ENCODE results near the gene SLC35F5.
"Not testable (repeated sequence)": the region's sequence is repeated elsewhere in the genome, so short reads cannot be mapped to it uniquely, and the experiment has no call there.

Gene SLC35F5

GRCh38 chr2:113739849-113740248, 16.6 kb downstream of the SLC35F5 start:
- in situ Hi-C loops (cut with HindIII; ENCODE audit: low pct_unique_long_range_greater_than_20kb, low sequenced_read_pairs), result no loop called here
- no peak for DNase-seq (ENCODE audit: low read depth in 1 of 2, low spot score in 1 of 2)
- no peak for TF ChIP-seq JUND (IDR thresholded peaks at IDR 0.05; ENCODE audit: low read depth)

GRCh38 chr2:113734185-113734584, 22.3 kb downstream of the SLC35F5 start:
- no peak for DNase-seq (ENCODE audit: low read depth in 1 of 2, low spot score in 1 of 2)
- TF ChIP-seq JUND (IDR thresholded peaks at IDR 0.05; ENCODE audit: low read depth), result no peak
- in situ Hi-C loops (cut with HindIII; ENCODE audit: low pct_unique_long_range_greater_than_20kb, low sequenced_read_pairs), result no loop called here

DNA sequence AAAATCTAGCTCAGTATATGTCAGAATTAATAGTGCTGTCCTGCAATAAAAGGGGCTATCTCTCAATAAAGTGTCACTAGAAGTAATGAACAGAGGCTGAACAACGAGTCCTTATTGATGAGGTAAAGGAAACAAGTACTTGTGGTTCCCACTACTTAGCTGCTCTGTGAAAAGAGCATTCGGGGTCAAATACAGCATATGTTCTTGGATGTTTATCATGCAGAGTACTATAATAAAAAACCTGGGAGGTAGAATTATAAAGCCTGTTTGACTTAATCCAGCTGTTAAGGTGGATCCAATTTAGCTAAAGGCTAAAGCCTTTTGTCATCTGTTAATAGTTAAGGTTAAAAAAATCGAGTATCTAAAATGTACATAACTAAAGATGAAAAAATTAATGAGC, 32.4 kb downstream of the SLC35F5 start:
- TF ChIP-seq JUND (IDR thresholded peaks at IDR 0.05; ENCODE audit: low read depth), result no peak
- in situ Hi-C loops (cut with HindIII; ENCODE audit: low pct_unique_long_range_greater_than_20kb, low sequenced_read_pairs), result no loop called here

DNA sequence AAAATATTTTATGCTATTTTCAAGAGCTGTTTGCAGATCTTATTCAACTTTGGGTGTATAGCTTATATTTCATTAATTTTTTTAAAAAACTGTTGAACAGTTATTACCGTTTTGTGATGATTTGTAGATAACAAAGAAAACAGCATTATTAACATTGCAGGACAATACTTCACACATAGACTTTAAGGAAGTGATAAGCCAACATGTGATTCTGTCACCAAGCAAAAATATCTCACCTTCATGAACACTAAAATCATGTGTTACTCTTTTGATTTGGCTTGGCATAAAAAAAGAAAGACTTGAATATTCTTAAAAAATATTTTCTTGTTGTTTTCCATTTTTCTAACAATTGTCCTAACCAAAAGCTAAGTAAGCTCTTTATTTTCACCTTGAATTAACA, 33.0 kb downstream of the SLC35F5 start:
- TF ChIP-seq JUND (IDR thresholded peaks at IDR 0.05; ENCODE audit: low read depth), result no peak
- DNase-seq (ENCODE audit: low read depth in 1 of 2, low spot score in 1 of 2), result no peak
- in situ Hi-C loops (cut with HindIII; ENCODE audit: low pct_unique_long_range_greater_than_20kb, low sequenced_read_pairs), result no loop called here

More for the DNA sequence above, 32.4 kb downstream of the SLC35F5 start:
- no peak for DNase-seq (ENCODE audit: low read depth in 1 of 2, low spot score in 1 of 2)

DNA sequence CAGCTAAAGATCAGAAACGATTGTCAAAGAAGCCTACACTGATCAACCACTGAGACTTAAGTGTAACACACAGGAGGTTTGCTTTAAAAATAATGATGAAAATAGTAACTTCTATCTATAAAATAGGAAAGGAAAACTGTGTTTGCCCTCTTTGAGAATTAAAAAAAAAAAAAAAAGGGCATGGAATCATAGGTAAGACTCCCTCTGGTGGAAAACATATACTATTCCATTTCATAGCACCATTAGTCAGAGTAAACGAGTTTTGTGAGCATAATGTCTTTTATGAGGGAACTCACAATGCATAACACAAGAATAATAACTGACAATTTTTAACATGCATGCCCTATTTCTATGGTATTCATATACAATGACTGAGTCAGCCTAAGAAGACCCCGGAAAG, 36.3 kb downstream of the SLC35F5 start:
- in situ Hi-C loops (cut with HindIII; ENCODE audit: low pct_unique_long_range_greater_than_20kb, low sequenced_read_pairs), result no loop called here
- peak in 1 of 2 experiments; percentile 12 for DNase-seq (ENCODE audit: low read depth in 1 of 2, low spot score in 1 of 2)
- TF ChIP-seq JUND (IDR thresholded peaks at IDR 0.05; ENCODE audit: low read depth), result no peak

DNA sequence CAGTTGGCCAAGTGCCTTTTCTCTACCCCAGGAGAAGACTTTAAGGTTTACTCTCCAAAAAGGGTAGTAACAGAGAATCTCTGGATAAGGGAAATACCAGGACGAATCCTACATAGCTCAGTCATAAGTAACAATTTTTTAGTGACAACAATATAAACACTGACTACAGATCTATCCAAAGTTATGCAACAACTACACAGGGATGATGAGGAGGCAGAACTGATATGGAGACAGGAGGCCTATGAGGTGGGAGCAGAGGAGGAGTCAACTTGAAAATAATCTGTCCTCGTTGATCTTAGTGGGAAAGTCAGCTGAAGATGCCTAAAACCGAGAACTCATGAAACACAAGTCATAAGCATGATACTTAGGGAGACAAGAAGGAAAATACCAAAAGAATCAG, 40.2 kb downstream of the SLC35F5 start:
- no peak for DNase-seq (ENCODE audit: low read depth in 1 of 2, low spot score in 1 of 2)
- in situ Hi-C loops (cut with HindIII; ENCODE audit: low pct_unique_long_range_greater_than_20kb, low sequenced_read_pairs), result no loop called here
- no peak for TF ChIP-seq JUND (IDR thresholded peaks at IDR 0.05; ENCODE audit: low read depth)

DNA sequence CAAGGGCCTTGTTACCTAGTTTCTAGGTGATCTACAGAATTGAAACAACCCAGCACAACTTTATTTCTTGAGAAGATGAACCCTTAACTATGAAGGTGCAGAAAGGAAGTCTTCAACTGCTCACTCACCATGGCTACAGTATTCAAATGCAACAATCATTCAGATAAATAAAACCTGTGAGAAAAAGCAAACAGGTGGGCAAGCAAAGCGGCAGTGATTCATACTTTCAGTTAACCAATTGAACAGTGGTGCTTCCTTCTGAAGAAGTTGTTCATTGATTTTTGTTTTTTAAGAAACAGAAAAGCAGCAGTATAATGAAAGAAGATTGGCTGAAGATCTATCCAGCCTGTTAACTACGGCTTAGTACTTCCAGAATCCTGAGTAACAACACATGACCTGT, 43.5 kb downstream of the SLC35F5 start:
- TF ChIP-seq JUND (IDR thresholded peaks at IDR 0.05; ENCODE audit: low read depth), result no peak
- no peak for DNase-seq (ENCODE audit: low read depth in 1 of 2, low spot score in 1 of 2)
- in situ Hi-C loops (cut with HindIII; ENCODE audit: low pct_unique_long_range_greater_than_20kb, low sequenced_read_pairs), result no loop called here

- in situ Hi-C loops (cut with HindIII; ENCODE audit: low pct_unique_long_range_greater_than_20kb, low sequenced_read_pairs), result no loop called here
- DNase-seq (ENCODE audit: low read depth in 1 of 2, low spot score in 1 of 2), result peak; percentile 23 to 33
- TF ChIP-seq JUND (IDR thresholded peaks at IDR 0.05; ENCODE audit: low read depth), result no peak
Measured at GRCh38 chr2:113711851-113712250, 44.6 kb downstream of the SLC35F5 start.

- DNase-seq (ENCODE audit: low read depth in 1 of 2, low spot score in 1 of 2), result peak in 1 of 2 experiments; percentile 81
- in situ Hi-C loops (cut with HindIII; ENCODE audit: low pct_unique_long_range_greater_than_20kb, low sequenced_read_pairs), result no loop called here
- TF ChIP-seq JUND (IDR thresholded peaks at IDR 0.05; ENCODE audit: low read depth), result no peak
Measured at GRCh38 chr2:113709022-113709421, 47.4 kb downstream of the SLC35F5 start.

- no peak for TF ChIP-seq JUND (IDR thresholded peaks at IDR 0.05; ENCODE audit: low read depth)
- DNase-seq (ENCODE audit: low read depth in 1 of 2, low spot score in 1 of 2), result no peak
- in situ Hi-C loops (cut with HindIII; ENCODE audit: low pct_unique_long_range_greater_than_20kb, low sequenced_read_pairs), result no loop called here
Measured at GRCh38 chr2:113707106-113707505, 49.3 kb downstream of the SLC35F5 start.

DNA sequence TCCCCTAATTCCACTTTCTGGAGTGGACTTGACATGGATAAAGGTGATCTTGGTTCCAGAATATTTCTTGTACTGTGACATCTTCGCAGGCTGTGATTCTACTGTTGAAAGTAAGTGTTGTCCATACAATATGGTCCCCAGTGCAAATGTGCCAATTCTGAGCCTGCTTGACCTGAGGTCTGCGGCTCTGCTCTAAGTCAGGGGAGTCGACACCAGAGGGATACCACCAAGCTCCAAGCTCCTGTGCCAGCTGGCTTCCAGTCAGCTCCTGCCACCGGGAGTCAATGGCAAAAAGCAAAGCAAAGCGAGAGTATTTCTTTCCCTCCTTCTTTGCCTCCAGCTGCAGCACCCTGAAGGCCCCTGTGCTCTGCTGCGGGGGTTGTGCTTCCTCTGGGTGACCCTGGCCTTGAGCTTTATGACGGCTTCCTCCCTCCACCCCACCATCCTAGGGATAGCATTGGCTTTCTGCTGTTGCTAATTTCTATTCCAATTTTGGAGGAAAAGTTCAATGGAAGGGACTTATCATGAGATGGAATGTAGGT, 50.4 kb downstream of the SLC35F5 start:
- no peak for DNase-seq (ENCODE audit: low read depth in 1 of 2, low spot score in 1 of 2)
- in situ Hi-C loops (cut with HindIII; ENCODE audit: low pct_unique_long_range_greater_than_20kb, low sequenced_read_pairs), result no loop called here
- TF ChIP-seq JUND (IDR thresholded peaks at IDR 0.05; ENCODE audit: low read depth), result no peak

DNA sequence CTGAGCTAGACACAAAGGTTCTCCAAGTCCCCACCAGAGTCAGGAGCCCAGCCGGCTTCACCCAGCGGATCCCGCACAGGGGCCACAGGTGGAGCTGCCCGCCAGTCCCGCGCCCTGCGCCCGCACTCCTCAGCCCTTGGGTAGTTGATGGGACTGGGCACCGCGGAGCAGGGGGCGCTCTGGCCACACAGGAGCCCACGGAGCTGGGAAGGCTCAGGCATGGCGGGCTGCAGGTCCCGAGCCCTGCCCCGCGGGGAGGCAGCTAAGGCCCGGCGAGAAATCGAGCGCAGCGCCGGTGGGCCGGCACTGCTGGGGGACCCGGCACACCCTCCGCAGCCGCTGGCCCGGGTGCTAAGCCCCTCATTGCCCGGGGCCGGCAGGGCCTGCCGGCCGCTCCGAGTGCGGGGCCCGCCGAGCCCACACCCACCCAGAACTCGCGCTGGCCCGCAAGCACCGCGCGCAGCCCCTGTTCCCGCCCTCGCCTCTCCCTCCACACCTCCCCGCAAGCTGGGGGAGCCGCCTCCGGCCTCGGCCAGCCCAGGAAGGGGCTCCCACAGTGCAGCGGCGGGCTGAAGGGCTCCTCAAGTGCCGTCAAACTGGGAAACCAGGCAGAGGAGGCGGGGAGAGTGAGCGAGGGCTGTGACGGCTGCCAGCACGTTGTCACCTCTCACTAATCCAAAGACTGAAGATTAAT, 52.0 kb downstream of the SLC35F5 start:
- DNase-seq (ENCODE audit: low read depth in 1 of 2, low spot score in 1 of 2); in situ Hi-C loops (cut with HindIII; ENCODE audit: low pct_unique_long_range_greater_than_20kb, low sequenced_read_pairs): not testable (repeated sequence)

GRCh38 chr2:113703386-113704299, 52.8 kb downstream of the SLC35F5 start:
- in situ Hi-C loops (cut with HindIII; ENCODE audit: low pct_unique_long_range_greater_than_20kb, low sequenced_read_pairs), result no loop called here
- TF ChIP-seq JUND (IDR thresholded peaks at IDR 0.05; ENCODE audit: low read depth), result no peak

More at GRCh38 chr2:113703386-113704299, 52.8 kb downstream of the SLC35F5 start:
- DNase-seq (ENCODE audit: low read depth in 1 of 2, low spot score in 1 of 2), result no peak
